Measurements from ENCODE around the gene TCP1.

The TCP1 gene

DNA sequence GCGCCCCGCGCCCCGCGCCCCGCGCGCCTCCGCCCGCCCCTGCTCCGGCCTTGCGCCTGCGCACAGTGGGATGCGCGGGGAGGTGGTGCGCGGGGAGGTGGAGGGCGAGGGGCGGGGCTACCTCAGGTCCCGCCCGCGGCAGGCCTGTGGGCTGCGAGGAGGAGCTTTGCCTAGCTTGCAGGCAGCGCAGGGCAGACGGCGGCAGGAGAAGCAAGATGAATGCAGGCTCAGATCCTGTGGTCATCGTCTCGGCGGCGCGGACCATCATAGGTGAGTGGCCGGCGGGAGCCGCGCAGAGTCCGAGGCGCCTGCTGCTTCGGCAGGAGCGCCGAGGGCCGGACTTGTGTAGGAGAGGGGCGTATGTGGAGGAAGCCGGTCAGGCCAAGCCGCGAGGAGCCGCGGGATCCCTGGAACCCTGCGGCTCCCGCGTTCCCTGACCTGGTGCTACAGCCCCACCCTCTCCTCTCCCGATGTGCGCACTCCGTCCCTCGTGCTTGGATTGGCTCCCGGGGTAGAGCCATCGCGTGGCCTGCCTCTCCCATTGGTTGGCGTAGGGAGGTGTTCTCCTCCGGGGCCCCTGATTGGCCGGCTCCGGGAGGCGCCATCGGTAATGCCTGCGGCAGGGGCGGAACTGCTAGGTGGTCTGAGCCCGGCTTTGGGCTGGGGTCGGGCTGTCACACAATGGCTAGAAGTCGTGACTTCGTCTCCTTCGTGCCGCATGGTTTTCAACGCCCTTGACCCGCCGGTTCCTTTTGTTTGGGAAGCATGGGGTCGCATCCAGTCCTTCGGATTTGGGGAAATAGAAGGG lies 27.3 kb downstream of the TCP1 start, which contains the start of gene ACAT2 (continued):
- peak; percentile 67 for TF ChIP-seq PATZ1 (tag by site-specific recombination; IDR thresholded peaks at IDR 0.05)
- TF ChIP-seq ZNF561 (tag by site-specific recombination; IDR thresholded peaks at IDR 0.05; ENCODE audit: borderline replicate concordance), result peak; percentile 45; the same call in 1 of the 2 replicates
- peak; percentile 97 for TF ChIP-seq ZBTB17 (tag by site-specific recombination; IDR thresholded peaks at IDR 0.05)
- no peak for TF ChIP-seq ZNF302 (tag by site-specific recombination; IDR thresholded peaks at IDR 0.05; ENCODE audit: low read depth)
- peak; percentile 92 for TF ChIP-seq KLF16 (tag by site-specific recombination; IDR thresholded peaks at IDR 0.05)
- peak; percentile 82 for TF ChIP-seq KLF7 (tag by site-specific recombination; IDR thresholded peaks at IDR 0.05; ENCODE audit: borderline replicate concordance)
- peak; percentile 80; the same call in 1 of the 2 replicates for TF ChIP-seq ZNF76 (tag by site-specific recombination; IDR thresholded peaks at IDR 0.05; ENCODE audit: borderline replicate concordance, low read depth)
- 0 out of 2 replicates have a peak, but pooled peaks have one; percentile 13 for TF ChIP-seq MYNN (tag by site-specific recombination; IDR thresholded peaks at IDR 0.05; ENCODE audit: borderline replicate concordance)
- peak; percentile 82; the same call in 1 of the 2 replicates for TF ChIP-seq ZSCAN23 (tag by site-specific recombination; IDR thresholded peaks at IDR 0.05)
- no peak for TF ChIP-seq ZNF354C (tag by site-specific recombination; IDR thresholded peaks at IDR 0.05; ENCODE audit: borderline replicate concordance, low read depth)
- TF ChIP-seq WT1 (tag by site-specific recombination; IDR thresholded peaks at IDR 0.05), result peak; percentile 71
- TF ChIP-seq, protein P1, sequence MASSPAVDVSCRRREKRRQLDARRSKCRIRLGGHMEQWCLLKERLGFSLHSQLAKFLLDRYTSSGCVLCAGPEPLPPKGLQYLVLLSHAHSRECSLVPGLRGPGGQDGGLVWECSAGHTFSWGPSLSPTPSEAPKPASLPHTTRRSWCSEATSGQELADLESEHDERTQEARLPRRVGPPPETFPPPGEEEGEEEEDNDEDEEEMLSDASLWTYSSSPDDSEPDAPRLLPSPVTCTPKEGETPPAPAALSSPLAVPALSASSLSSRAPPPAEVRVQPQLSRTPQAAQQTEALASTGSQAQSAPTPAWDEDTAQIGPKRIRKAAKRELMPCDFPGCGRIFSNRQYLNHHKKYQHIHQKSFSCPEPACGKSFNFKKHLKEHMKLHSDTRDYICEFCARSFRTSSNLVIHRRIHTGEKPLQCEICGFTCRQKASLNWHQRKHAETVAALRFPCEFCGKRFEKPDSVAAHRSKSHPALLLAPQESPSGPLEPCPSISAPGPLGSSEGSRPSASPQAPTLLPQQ (tag by site-specific recombination; IDR thresholded peaks at IDR 0.05), result peak; percentile 84
- TF ChIP-seq ZNF24 (tag by site-specific recombination; IDR thresholded peaks at IDR 0.05), result peak; percentile 88
- peak; percentile 88 for TF ChIP-seq GLIS2 (tag by site-specific recombination; IDR thresholded peaks at IDR 0.05)
- TF ChIP-seq ZNF48 (tag by site-specific recombination; IDR thresholded peaks at IDR 0.05), result no peak
- no peak for TF ChIP-seq ZNF169 (tag by site-specific recombination; IDR thresholded peaks at IDR 0.05)
- TF ChIP-seq ZNF530 (tag by site-specific recombination; IDR thresholded peaks at IDR 0.05; ENCODE audit: low read depth), result no peak
- TF ChIP-seq PRDM4 (tag by site-specific recombination; IDR thresholded peaks at IDR 0.05), result peak; percentile 28; the same call in 1 of the 2 replicates
- TF ChIP-seq ZNF654 (tag by site-specific recombination; IDR thresholded peaks at IDR 0.05; ENCODE audit: low read depth), result no peak
- TF ChIP-seq ZNF274 (IDR thresholded peaks at IDR 0.05; ENCODE audit: low read length), result no peak
- TF ChIP-seq ZNF274 (tag by site-specific recombination; IDR thresholded peaks at IDR 0.05; ENCODE audit: borderline replicate concordance), result no peak
- no peak for TF ChIP-seq ZNF114 (tag by site-specific recombination; IDR thresholded peaks at IDR 0.05)
- peak; percentile 85 for TF ChIP-seq IKZF3 (tag by site-specific recombination; IDR thresholded peaks at IDR 0.05)
- TF ChIP-seq SP7 (tag by site-specific recombination; IDR thresholded peaks at IDR 0.05), result peak; percentile 91
- TF ChIP-seq GLI2 (tag by site-specific recombination; IDR thresholded peaks at IDR 0.05; ENCODE audit: borderline replicate concordance, low read depth), result no peak
- TF ChIP-seq ZNF248 (tag by site-specific recombination; IDR thresholded peaks at IDR 0.05), result no peak
- TF ChIP-seq ZNF843 (tag by site-specific recombination; IDR thresholded peaks at IDR 0.05), result peak; percentile 85
- TF ChIP-seq ZNF747 (tag by site-specific recombination; IDR thresholded peaks at IDR 0.05), result no peak
- no peak for TF ChIP-seq ZBTB7A (tag by site-specific recombination; IDR thresholded peaks at IDR 0.05; ENCODE audit: low read depth)
- TF ChIP-seq YY1 (tag by site-specific recombination; IDR thresholded peaks at IDR 0.05), result peak; percentile 50; the same call in 1 of the 2 replicates
- no peak for TF ChIP-seq ZNF37A (tag by site-specific recombination; IDR thresholded peaks at IDR 0.05)
- peak; percentile 79; the same call in 1 of the 2 replicates for TF ChIP-seq ZNF394 (tag by site-specific recombination; IDR thresholded peaks at IDR 0.05; ENCODE audit: borderline replicate concordance)
- TF ChIP-seq, protein P2, sequence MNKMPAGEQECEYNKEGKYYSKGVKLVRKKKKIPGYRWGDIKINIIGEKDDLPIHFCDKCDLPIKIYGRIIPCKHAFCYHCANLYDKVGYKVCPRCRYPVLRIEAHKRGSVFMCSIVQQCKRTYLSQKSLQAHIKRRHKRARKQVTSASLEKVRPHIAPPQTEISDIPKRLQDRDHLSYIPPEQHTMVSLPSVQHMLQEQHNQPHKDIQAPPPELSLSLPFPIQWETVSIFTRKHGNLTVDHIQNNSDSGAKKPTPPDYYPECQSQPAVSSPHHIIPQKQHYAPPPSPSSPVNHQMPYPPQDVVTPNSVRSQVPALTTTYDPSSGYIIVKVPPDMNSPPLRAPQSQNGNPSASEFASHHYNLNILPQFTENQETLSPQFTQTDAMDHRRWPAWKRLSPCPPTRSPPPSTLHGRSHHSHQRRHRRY (tag by site-specific recombination; IDR thresholded peaks at IDR 0.05), result no peak
- TF ChIP-seq HOXA7 (CRISPR knock-in tag; IDR thresholded peaks at IDR 0.05; ENCODE audit: borderline replicate concordance), result no peak
